NCI-H1092 (cell line): ENCODE measurements around the gene SLC24A5.

Experiments used
- DNase-seq: peaks from one replicate; lab custom pipeline; 2025; lab: John Stamatoyannopoulos, UW

SLC24A5 gene

DNA sequence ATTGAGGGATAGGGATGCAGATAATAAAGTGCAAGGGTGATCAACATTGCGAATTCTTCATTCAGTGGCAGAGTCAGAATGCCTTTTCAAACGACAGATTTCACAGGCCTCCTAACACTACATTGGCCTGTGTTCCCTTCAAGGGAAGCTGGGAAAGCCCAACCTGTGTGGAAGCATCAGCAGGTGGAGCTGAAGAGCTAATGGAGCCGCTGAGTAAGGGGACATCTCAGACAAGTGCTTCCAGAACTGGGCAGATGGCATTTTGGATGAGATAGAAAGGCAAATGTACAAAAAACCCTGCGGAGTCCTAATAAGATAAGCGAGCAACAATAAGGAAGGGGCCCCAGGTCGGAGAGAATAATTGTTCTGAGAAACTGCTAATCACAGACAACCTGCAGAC, 8.5 kb upstream of the SLC24A5 start:
- no peak for DNase-seq

DNA sequence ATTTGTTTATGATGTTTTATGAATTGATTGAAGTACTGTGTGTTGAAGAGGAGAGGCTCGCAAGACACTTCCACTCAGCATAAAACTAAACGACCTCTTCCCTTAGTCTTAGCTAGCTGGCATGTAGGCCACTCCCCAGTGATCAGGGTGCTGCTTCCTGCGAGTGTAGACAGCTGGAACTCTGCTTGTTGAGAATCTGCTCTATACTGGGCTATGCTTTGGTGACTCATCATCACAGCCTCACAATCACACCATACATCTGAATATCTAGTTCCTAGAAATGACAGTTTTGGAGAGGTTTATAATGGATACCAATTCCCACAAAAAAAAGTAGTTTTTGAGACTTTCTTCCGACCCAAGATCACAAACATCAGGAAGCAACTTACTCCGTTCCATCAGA, 1.5 kb upstream of the SLC24A5 start:
- DNase-seq: no peak

- DNase-seq: no peak
Measured at GRCh38 chr15:48121849-48122248, 1.1 kb downstream of the SLC24A5 start.

GRCh38 chr15:48126667-48127355, 6.0 kb downstream of the SLC24A5 start:
- no peak for DNase-seq

GRCh38 chr15:48131324-48131723, 10.5 kb downstream of the SLC24A5 start:
- DNase-seq: no peak

GRCh38 chr15:48132874-48133273, 12.1 kb downstream of the SLC24A5 start:
- DNase-seq: no peak

- no peak for DNase-seq
Measured at GRCh38 chr15:48143856-48144255, 23.1 kb downstream of the SLC24A5 start.

DNA sequence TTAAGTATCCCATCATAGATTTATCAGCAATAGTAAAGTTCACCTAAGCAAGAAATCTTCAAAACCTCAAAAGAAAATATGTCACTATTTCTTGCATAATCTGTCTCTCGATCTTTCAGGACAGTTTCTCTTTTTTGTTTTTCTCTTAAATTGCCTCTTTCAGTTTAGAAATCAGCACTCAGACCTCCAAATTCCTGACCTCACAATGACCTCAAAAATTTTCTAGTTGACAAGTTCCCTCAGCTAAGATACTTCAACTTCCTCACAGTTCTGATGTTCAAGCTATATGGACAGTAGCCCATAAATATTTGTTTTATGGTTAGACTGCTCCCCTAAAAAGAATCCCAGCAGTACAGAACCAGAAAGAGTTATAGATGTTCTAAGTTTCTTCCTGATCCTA, 24.1 kb downstream of the SLC24A5 start:
- DNase-seq: no peak

DNA sequence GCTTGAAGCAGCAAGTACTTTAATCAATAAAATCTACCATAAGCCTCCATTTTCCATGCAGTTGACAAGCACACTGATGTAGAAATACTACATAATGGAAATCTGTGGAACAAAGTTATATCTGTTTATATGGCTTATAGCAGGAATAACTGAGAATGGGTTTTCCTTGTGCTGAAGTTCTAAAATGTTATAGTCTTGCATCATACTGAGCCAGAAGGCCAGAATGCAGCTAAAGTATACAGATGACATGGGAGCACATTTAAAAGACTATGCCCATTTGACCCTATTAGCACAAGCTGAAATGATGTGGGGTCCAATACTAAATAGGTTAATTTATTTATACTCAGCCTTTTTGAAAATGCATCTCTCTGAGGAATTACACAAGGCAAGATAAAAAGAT, 25.1 kb downstream of the SLC24A5 start:
- DNase-seq: no peak

DNA sequence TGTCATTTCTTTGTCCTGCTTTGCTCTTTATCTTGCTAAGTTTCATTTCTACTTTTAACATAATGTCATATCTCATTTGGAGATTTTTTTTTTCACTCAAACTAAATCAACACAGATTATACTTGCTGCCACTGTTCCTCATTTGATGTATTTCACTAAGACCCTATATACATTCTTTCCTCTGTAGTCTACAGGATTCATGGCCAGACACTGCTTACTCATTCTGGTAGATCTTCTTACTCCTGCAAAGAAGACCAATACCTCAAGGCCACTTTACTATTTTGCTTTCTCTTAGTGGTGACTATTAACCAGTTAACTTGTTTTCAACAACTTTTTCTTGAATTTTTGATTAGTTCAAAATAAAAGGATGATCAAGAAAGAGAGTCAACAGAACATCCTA, 26.6 kb downstream of the SLC24A5 start:
- DNase-seq: no peak

DNA sequence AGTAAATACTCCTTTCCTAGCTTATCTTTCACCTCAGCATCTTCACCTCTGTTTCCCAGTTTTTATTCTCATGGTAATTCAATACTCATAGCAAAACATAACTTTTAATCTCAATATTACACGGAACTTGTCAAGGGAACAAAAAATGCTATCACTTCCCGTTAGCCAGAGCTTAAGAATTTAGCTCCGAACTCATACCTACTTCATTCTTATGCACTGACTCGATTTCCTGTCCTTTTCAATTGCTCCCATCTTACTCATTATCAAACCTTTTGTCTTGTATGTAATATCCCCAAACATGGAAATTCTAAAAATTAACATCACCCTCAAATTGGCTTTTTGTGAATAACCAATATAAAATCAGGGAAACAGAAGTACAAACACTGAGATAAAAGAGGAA, 29.1 kb downstream of the SLC24A5 start:
- DNase-seq: no peak

GRCh38 chr15:48153526-48153925, 32.7 kb downstream of the SLC24A5 start:
- DNase-seq: no peak

GRCh38 chr15:48168616-48169015, 47.8 kb downstream of the SLC24A5 start:
- no peak for DNase-seq

- DNase-seq: no peak
Measured at GRCh38 chr15:48170981-48171380, 50.2 kb downstream of the SLC24A5 start.

- DNase-seq: no peak
Measured at GRCh38 chr15:48175126-48175525, 54.3 kb downstream of the SLC24A5 start.

- no peak for DNase-seq
Measured at GRCh38 chr15:48176112-48176511, 55.3 kb downstream of the SLC24A5 start.

DNA sequence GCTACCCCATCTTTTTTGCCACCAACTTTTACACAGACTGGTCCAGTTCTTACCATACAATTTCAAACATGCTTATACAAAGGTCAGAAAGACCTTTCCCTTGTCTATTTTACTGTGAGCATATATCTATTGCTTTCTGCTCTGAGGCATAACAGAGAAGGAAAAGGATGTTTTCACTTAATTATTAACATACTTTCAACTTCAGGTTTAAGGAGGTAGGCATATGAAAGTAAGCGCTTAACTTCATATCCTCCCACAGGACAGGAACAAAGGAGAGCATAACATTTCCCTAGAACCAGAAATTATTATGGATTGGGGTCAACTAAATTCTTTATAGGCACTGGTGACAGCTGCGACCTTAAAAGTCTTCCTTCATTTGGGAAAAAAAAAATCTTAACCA, 56.2 kb downstream of the SLC24A5 start:
- DNase-seq: no peak

DNA sequence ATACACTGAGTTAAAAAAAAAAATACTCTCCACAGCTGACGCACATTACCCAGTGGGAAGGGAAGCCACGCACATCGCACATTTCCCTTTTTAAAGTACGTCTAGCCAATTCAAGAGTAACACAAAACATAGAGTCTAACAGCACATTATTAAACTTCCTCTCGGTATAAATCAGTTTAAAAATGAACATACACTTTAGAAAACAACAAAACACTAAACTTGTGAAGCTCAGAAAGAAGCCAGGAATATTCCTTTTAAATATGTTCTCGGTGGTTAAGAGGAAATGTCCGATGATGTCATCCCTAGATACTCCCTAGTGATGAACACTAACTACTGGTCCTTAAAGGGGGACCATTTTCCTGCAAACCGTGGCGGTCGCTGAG, 56.6 kb downstream of the SLC24A5 start:
- DNase-seq: no peak

DNA sequence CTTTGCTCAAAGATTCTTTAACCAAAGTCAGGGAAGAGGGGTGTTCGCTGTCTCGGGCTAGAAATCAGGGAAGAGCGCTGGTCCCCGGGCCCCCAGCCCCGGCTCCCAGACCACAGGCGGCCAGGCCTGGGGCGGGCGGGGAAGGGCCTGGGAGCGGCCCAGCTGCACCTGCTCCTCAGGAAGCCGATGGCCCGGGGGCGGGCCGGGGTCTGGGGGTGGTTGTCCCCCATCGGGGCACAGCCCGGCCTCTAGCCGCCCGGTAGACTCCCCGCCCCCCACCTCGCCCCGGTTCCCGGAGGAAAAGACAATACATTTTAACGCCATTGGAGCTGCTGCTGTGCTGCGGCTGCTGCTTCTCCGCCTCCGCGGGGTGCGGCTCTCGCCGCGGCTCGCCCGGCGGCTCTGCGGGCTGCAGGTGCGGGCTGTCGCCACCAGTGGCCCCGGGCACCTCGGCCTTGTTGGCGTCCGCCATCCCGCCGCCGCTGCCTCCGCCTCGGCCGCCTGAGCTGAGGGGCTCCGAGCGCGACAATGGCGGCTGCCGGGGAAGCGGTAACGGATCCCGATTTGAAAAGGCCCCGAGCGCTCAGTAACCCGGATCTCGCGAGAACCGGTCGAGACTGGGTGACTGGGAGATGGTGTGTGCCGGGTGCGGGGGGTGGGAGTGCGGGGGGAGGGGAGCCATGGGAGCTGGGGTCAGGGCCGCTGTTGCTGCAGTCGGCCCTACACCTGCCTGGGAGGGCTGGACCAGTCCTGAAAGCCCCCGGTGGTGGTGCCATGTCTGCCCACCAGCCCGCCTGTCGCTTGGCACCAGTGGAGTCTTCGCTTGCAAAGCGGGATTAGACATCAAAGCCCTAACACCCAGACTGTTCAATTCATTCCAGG, 57.2 kb downstream of the SLC24A5 start, which contains the start of gene MYEF2:
Gene MYEF2, minus strand, starts transcription at position 530 of the 882 bp plus-strand sequence. Its CDS starts 58 bp downstream, at position 472.
- peak; percentile 79 for DNase-seq

- no peak for DNase-seq
Measured at GRCh38 chr15:48178648-48178931, 57.8 kb downstream of the SLC24A5 start.

DNA sequence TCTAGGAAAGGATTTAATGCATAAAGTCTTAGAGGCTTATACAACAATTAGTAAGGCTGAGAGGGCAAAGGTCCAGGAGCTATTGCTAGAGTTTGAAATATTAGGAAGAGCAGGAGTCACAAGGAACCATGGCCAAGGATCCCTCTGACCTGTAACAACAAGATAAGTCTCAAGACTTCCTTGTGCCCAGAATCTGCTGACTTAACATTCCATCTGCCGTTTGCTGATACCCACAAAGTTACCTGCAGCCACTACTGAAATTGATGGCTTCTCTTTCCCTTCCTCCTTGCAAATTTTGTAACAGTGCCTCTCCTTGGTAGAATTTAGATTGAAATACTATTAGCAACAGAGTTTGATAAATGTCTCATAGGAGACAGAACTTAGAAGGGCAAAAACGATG, 62.0 kb downstream of the SLC24A5 start:
- no peak for DNase-seq

DNA sequence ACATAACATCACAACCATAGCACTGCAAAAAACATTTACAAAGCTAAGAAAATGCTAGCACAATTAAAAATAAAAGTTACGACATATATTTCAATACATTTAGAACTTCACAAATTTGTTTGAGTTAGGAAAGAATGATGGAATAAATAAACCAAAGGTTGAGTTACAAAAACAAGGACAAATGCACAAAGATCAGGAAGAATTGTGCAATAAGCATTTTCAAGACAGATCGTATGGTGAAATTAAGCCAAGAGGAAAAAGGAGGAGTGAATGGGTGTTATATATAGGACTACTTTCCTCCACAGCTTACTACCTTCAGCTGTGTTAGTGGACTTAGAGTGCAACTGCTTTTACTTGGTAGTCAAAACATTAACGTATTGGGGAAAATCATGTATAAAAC, 64.7 kb downstream of the SLC24A5 start:
- no peak for DNase-seq

- no peak for DNase-seq
Measured at GRCh38 chr15:48186271-48186670, 65.5 kb downstream of the SLC24A5 start.
